ENCODE results near the gene TTC9B. TPM values are rescaled to one million over a fixed set of nuclear protein-coding genes. Genes with fewer than 3 reads are reported as not detected.

The TTC9B gene
- total and polyA plus RNA-seq, 8 donors = 0.11 to 0.20 (median 0.15) TPM; not detected in 2

DNA sequence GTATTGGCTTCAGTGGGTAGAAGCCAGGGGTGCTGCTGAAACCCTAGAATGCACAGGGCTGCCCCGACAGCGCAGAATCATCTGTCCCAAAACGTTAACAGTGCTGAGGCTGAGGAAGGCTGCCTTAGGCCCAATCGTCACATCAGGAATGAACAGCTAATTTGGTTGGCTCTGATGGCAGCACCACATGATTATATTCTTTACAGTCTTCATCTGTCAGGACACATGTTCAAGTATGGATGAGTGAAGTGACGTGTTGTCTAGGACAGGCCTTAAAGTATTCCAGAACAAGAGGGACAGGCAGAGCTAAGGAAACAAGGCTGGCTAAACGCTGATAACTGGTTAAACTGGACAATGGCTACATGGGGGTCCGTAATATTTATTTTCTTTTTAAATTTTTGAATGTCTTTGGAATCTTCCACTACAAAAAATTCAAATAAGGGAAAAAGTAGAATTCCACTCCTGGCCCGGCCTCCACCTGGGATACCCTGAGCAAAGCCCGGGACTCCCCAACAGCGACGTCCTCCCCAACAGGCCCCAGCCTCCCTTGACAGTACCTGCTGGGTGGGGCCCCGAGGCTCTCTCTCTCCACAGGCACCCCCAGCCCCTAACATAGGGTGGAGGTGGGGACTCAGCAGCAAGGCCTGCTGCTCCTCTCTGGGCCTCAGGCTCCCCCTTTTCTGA is 23.1 kb upstream of the TTC9B start:
- intact Hi-C loops (cut with DNase I) = no loop called here
- peak overlapping the region in 1 of 2 donors; percentile 55 for H3K27ac ChIP-seq

DNA sequence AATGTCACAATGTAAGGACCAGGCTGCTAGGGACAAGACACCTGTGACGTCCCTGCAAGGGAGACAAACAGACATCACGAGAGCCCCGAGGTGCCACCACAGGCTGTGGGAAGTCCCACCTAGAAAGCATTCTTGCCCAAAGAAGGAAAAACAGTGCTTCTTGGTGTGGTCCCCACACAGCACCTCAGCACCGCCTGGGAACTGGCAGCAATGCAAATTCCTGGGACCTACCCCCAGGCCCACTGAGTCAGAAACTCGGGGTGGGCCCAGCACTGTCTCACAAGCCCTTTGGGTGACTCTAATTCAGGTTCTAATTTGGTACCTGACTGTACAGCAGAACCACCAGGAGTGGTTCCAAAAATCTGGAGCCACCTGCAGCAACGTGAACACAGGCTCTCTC is 22.1 kb upstream of the TTC9B start:
- peaks cover 0 to 74% of the 10 kb centered on the region in 2 donors for H3K36me3 ChIP-seq
- no peak for ATAC-seq

More for the DNA sequence above, 23.1 kb upstream of the TTC9B start:
- peaks cover 0 to 65% of the 10 kb centered on the region in 2 donors for H3K36me3 ChIP-seq
- ATAC-seq (no peak), DNase-seq (peak in 1 of 4 donors; percentile 10)
- peaks cover 0 to 14% of the 10 kb centered on the region in 2 donors for H3K4me1 ChIP-seq
- no peaks in the 10 kb centered on the region for H3K27me3 ChIP-seq
- TF ChIP-seq, protein P1, sequence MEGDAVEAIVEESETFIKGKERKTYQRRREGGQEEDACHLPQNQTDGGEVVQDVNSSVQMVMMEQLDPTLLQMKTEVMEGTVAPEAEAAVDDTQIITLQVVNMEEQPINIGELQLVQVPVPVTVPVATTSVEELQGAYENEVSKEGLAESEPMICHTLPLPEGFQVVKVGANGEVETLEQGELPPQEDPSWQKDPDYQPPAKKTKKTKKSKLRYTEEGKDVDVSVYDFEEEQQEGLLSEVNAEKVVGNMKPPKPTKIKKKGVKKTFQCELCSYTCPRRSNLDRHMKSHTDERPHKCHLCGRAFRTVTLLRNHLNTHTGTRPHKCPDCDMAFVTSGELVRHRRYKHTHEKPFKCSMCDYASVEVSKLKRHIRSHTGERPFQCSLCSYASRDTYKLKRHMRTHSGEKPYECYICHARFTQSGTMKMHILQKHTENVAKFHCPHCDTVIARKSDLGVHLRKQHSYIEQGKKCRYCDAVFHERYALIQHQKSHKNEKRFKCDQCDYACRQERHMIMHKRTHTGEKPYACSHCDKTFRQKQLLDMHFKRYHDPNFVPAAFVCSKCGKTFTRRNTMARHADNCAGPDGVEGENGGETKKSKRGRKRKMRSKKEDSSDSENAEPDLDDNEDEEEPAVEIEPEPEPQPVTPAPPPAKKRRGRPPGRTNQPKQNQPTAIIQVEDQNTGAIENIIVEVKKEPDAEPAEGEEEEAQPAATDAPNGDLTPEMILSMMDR (IDR thresholded peaks at IDR 0.05) = no peak
- no peak overlapping the region for H3K4me3 ChIP-seq
- H3K9me3 ChIP-seq = no peaks in the 10 kb centered on the region

DNA sequence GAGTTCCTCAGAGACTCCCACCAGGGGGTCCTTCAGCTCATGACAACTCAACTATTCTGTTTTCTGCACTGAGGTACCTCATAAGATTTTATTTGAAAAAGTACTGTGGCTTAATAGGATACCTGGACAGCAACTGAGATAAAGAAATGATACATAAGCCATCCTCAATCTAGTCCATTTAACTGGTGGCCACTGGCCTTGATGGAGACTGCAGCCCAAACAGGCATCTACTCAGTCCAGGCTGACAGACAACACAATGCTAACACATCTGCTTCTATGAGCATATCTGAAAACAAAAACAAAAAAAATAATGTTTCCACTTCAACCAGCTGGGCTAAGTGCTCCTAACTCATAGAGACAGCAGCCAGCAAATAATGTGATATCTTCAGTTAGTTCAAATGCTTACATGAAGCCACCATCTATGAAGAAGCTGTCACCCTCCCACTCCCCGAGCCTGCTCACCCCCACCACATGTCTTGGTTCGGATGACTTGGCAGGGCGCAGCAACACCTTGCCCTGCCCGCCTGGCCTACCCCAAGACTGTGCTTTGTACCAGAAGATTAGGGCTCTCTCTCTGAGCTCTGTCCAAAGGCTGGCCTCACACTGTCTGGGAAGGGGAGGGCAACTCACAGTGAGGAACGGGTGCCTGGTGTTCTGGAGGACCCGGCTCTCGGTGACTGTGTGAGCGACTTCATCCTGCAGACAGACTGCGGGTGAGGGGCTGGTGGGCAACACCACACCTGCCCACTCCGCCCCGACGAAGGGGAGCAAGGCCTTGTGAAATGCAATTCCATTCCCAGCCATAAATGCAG is 21.4 kb upstream of the TTC9B start:
- Histone ChIP-seq H3K36me3 (peaks cover 0 to 81% of the 10 kb centered on the region in 2 donors), H3K9me3 (no peaks in the 10 kb centered on the region), H3K27me3 (no peaks in the 10 kb centered on the region), H3K4me1 (peaks cover 0 to 12% of the 10 kb centered on the region in 2 donors), H3K27ac (no peak overlapping the region), H3K4me3 (no peak overlapping the region)
- intact Hi-C loops (cut with DNase I) = no loop called here
- TF ChIP-seq, protein P1 (IDR thresholded peaks at IDR 0.05) = no peak
- DNase-seq (peak in 1 of 4 donors; percentile 53), ATAC-seq (no peak)

More for the DNA sequence above, 22.1 kb upstream of the TTC9B start:
- no peaks in the 10 kb centered on the region for H3K27me3 ChIP-seq
- intact Hi-C loops (cut with DNase I) = no loop called here
- TF ChIP-seq, protein P1 (IDR thresholded peaks at IDR 0.05) = no peak
- no peaks in the 10 kb centered on the region for H3K9me3 ChIP-seq
- H3K4me3 ChIP-seq = no peak overlapping the region
- no peak overlapping the region for H3K27ac ChIP-seq
- peaks cover 0 to 12% of the 10 kb centered on the region in 2 donors for H3K4me1 ChIP-seq
- peak in 1 of 4 donors; percentile 24 for DNase-seq

DNA sequence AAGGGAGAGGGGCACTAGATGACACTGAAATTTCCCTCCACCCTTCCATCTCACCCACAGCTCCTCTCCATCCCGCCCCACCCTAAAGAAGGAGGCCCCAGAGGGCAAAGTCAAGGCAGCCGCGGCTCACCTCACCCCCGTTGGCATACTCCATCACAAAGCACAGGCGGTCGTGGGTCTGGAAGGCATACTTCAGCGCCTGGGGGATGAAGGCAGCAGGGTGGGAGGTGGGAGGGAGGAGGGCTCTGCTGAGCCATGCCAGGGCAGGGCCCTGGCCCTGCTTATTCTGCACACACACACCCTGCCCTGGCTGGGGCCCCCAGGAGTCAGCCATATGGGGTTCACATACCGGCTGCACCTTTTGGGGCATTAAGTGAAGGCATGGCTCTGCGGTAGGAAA is 20.6 kb upstream of the TTC9B start:
- intact Hi-C loops (cut with DNase I) = no loop called here
- Histone ChIP-seq H3K27me3 (no peaks in the 10 kb centered on the region), H3K9me3 (no peaks in the 10 kb centered on the region), H3K36me3 (peaks cover 0 to 90% of the 10 kb centered on the region in 2 donors), H3K27ac (no peak overlapping the region), H3K4me1 (peaks cover 0 to 12% of the 10 kb centered on the region in 2 donors), H3K4me3 (no peak overlapping the region)
- ATAC-seq (no peak), DNase-seq (peak in 1 of 4 donors; percentile 51)
- TF ChIP-seq, protein P1 (IDR thresholded peaks at IDR 0.05) = no peak

DNA sequence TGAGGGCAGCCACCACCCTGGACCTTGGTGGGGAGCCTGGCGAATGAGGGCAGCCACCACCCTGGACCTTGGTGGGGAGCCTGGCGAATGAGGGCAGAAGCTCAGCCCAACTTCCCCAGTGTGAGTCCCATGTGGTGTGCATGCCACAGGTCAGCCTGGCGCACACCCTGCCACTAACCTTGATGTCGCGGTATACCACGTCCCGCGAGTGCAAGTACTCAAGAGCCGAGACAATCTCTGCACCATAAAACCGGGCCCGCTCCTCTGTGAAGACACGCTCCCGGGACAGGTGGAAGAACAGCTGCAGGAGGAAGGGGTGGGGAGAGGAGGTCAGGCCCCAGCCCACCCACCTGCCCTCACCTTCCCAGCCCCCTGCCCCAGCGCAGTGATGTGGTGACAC is 19.6 kb upstream of the TTC9B start:
- H3K27ac ChIP-seq = no peak overlapping the region
- peak in 1 of 4 donors; percentile 57 for DNase-seq
- H3K9me3 ChIP-seq = no peaks in the 10 kb centered on the region
- H3K27me3 ChIP-seq = no peaks in the 10 kb centered on the region
- H3K4me3 ChIP-seq = no peak overlapping the region
- no peak for ATAC-seq
- peaks cover 0 to 100% of the 10 kb centered on the region in 2 donors for H3K36me3 ChIP-seq
- peaks cover 0 to 8% of the 10 kb centered on the region in 2 donors for H3K4me1 ChIP-seq
- intact Hi-C loops (cut with DNase I) = no loop called here
- TF ChIP-seq, protein P1 (IDR thresholded peaks at IDR 0.05) = no peak

Measured in left lung (tissue), 10 donors.